ENCODE data around the gene ABAT. TPM values are rescaled to one million over a fixed set of nuclear protein-coding genes. Genes with fewer than 3 reads are reported as not detected.

Gene ABAT
- total and polyA plus RNA-seq, 10 of the 15 experiments (the other 5 are each of a cell fraction or from before 2014, with no cell fraction given): 1.0 to 10.6 (median 1.9) TPM

GRCh38 chr16:8777217-8777616, 102.8 kb downstream of the ABAT start (continued):
- TF ChIP-seq IRF4 (IDR thresholded peaks at IDR 0.05; ENCODE audit: low read depth, low read length): no peak
- TF ChIP-seq RAD21 (IDR thresholded peaks at IDR 0.05; ENCODE audit: insufficient read depth, low read depth, low read length): no peak
- no peak for TF ChIP-seq RCOR1 (conservative IDR thresholded peaks at IDR 0.05; ENCODE audit: low read depth, low read length)
- no peak for TF ChIP-seq SRF (IDR thresholded peaks at IDR 0.05; ENCODE audit: low read depth in 2 of 2, low read length in 2 of 2)
- TF ChIP-seq NR2C2 (IDR thresholded peaks at IDR 0.05; ENCODE audit: borderline replicate concordance, control insufficient read depth, insufficient read length, low read depth): no peak
- no peak for TF ChIP-seq HCFC1 (IDR thresholded peaks at IDR 0.05; ENCODE audit: low read length)

GRCh38 chr16:8781797-8782196, 107.4 kb downstream of the ABAT start:
- Histone ChIP-seq H3K4me3 (no peak overlapping the region), H3K79me2 (ENCODE audit: control insufficient read depth, insufficient read depth, low read length) (no peaks in the 10 kb centered on the region), H3K4me2 (ENCODE audit: control insufficient read depth, insufficient read depth) (no peak overlapping the region), H2AFZ (ENCODE audit: control insufficient read depth, low read depth, low read length) (no peak overlapping the region), H4K20me1 (ENCODE audit: control insufficient read depth, insufficient read depth) (no peaks in the 10 kb centered on the region), H3K36me3 (ENCODE audit: control insufficient read depth in 2 of 2, insufficient read depth in 2 of 2, low read length in 1 of 2) (no peaks in the 10 kb centered on the region), H3K9ac (ENCODE audit: control insufficient read depth, insufficient read depth, low read length) (no peak overlapping the region), H3K27ac (ENCODE audit: control insufficient read depth, insufficient read depth) (no peak overlapping the region), H3K27me3 (replicated peaks in 1 of 2; ENCODE audit: control insufficient read depth in 2 of 2, insufficient read depth in 2 of 2, low read length in 1 of 2) (no peaks in the 10 kb centered on the region), H3K9me3 (replicated peaks; ENCODE audit: control insufficient read depth, insufficient read depth, low read length) (no peaks in the 10 kb centered on the region), H3K4me1 (ENCODE audit: control insufficient read depth, insufficient read depth, low read length) (no peaks in the 10 kb centered on the region)
- 58% methylated on average over 8 of the region's 8 CpGs for WGBS (ENCODE audit: insufficient coverage, insufficient replicate concordance, low lambda C conversion rate, missing lambda C conversion rate)
- ChIA-PET CTCF (no interaction called here), SMC1A (ENCODE audit: uncharacterized antibody, unreplicated experiment) (no interaction called here), POLR2A (no interaction called here), RAD21 (ENCODE audit: unreplicated experiment) (no interaction called here)
- ATAC-seq (no peak), DNase-seq (ENCODE audit: low read depth, low spot score) (no peak), FAIRE-seq (no peak)
- intact Hi-C loops (cut with micrococcal nuclease; ENCODE audit: unreplicated experiment): no loop called here
- no TSS peak for BruUV-seq (replicated peaks)
- in situ Hi-C loops (cut with MboI): no loop called here
- TF ChIP-seq CTCF (IDR thresholded peaks at IDR 0.05 in 2 of 3, conservative IDR thresholded peaks at IDR 0.05 in 1 of 3; ENCODE audit: control insufficient read depth in 2 of 3, extremely low read depth in 1 of 3, insufficient read depth in 1 of 3, low read depth in 3 of 3, low read length in 3 of 3) (no peak), BMI1 (IDR thresholded peaks at IDR 0.05; ENCODE audit: borderline replicate concordance) (no peak), RAD21 (IDR thresholded peaks at IDR 0.05; ENCODE audit: insufficient read depth, low read depth, low read length) (no peak), HDAC6 (IDR thresholded peaks at IDR 0.05; ENCODE audit: unreplicated experiment) (no peak), PAX5 (IDR thresholded peaks at IDR 0.05; ENCODE audit: borderline replicate concordance, low read depth, low read length) (no peak), HDAC2 (IDR thresholded peaks at IDR 0.05) (no peak), ESRRA (IDR thresholded peaks at IDR 0.05; ENCODE audit: low read length) (no peak), SRF (IDR thresholded peaks at IDR 0.05; ENCODE audit: low read depth in 2 of 2, low read length in 2 of 2) (no peak), ZBTB4 (CRISPR knock-in tag; IDR thresholded peaks at IDR 0.05) (no peak)

Data from GM12878 (cell line).